ENCODE results near the gene VWC2L. TPM values are rescaled to one million over a fixed set of nuclear protein-coding genes. Genes with fewer than 3 reads are reported as not detected.

The VWC2L gene
- polyA plus RNA-seq, 1 donor from 2014 or later = 0.31 TPM

GRCh38 chr2:214575465-214575864 lies 164.6 kb downstream of the VWC2L start:
- H3K27ac ChIP-seq (ENCODE audit: low read length) = no peak overlapping the region
- H4K20me1 ChIP-seq (ENCODE audit: insufficient read depth) = no peaks in the 10 kb centered on the region
- H2AFZ ChIP-seq (ENCODE audit: low read depth, low read length) = no peak overlapping the region
- H3K4me3 ChIP-seq (ENCODE audit: low read length) = no peak overlapping the region
- H3K4me2 ChIP-seq (ENCODE audit: low read length) = no peak overlapping the region
- no peaks in the 10 kb centered on the region for H3K9me3 ChIP-seq (ENCODE audit: low read length)
- TF ChIP-seq SMC3 (conservative IDR thresholded peaks at IDR 0.05; ENCODE audit: poor library complexity) = no peak
- no peak for TF ChIP-seq EZH2 (IDR thresholded peaks at IDR 0.05; ENCODE audit: borderline replicate concordance, insufficient read depth, low read length, poor library complexity, severe bottlenecking)
- no peak for TF ChIP-seq REST (IDR thresholded peaks at IDR 0.05; ENCODE audit: borderline replicate concordance)
- no peak for TF ChIP-seq EP300 (conservative IDR thresholded peaks at IDR 0.05; ENCODE audit: poor library complexity, severe bottlenecking)
- no peak for TF ChIP-seq RAD21 (conservative IDR thresholded peaks at IDR 0.05)
- TF ChIP-seq MXI1 (conservative IDR thresholded peaks at IDR 0.05; ENCODE audit: poor library complexity, severe bottlenecking) = no peak
- TF ChIP-seq POLR2AphosphoS5 (IDR thresholded peaks at IDR 0.05) = no peak
- TF ChIP-seq TAF1 (IDR thresholded peaks at IDR 0.05; ENCODE audit: low read depth) = no peak
- TF ChIP-seq CTCF (IDR thresholded peaks at IDR 0.05; ENCODE audit: poor library complexity, severe bottlenecking) = no peak
- no peaks in the 10 kb centered on the region for H3K9me2 ChIP-seq (ENCODE audit: insufficient read depth, low read length)
- no peaks in the 10 kb centered on the region for H3K79me2 ChIP-seq (replicated peaks; ENCODE audit: insufficient read depth, low read length)
- H3K36me3 ChIP-seq (ENCODE audit: insufficient read depth, low read length) = no peaks in the 10 kb centered on the region
- no peak overlapping the region for H3K9ac ChIP-seq (ENCODE audit: low read length)
- no peaks in the 10 kb centered on the region for H3F3A ChIP-seq (ENCODE audit: insufficient read depth, low read length, poor library complexity, severe bottlenecking)
- no peaks in the 10 kb centered on the region for H3K27me3 ChIP-seq (ENCODE audit: insufficient read depth, low read depth, low read length)

GRCh38 chr2:214577769-214578168 lies 166.9 kb downstream of the VWC2L start:
- Histone ChIP-seq H3F3A (ENCODE audit: insufficient read depth, low read length, poor library complexity, severe bottlenecking) (no peaks in the 10 kb centered on the region), H3K36me3 (ENCODE audit: insufficient read depth, low read length) (no peaks in the 10 kb centered on the region), H3K27me3 (ENCODE audit: insufficient read depth, low read depth, low read length) (no peaks in the 10 kb centered on the region), H3K79me2 (replicated peaks; ENCODE audit: insufficient read depth, low read length) (no peaks in the 10 kb centered on the region), H3K9me3 (ENCODE audit: low read length) (no peaks in the 10 kb centered on the region), H3K27ac (ENCODE audit: low read length) (no peak overlapping the region), H3K4me2 (ENCODE audit: low read length) (no peak overlapping the region), H3K9ac (ENCODE audit: low read length) (no peak overlapping the region), H4K20me1 (ENCODE audit: insufficient read depth) (no peaks in the 10 kb centered on the region), H3K9me2 (ENCODE audit: insufficient read depth, low read length) (no peaks in the 10 kb centered on the region), H3K4me3 (ENCODE audit: low read length) (no peak overlapping the region), H2AFZ (ENCODE audit: low read depth, low read length) (no peak overlapping the region)
- TF ChIP-seq MXI1 (conservative IDR thresholded peaks at IDR 0.05; ENCODE audit: poor library complexity, severe bottlenecking) (peak; percentile 26), EZH2 (IDR thresholded peaks at IDR 0.05; ENCODE audit: borderline replicate concordance, insufficient read depth, low read length, poor library complexity, severe bottlenecking) (no peak), EP300 (conservative IDR thresholded peaks at IDR 0.05; ENCODE audit: poor library complexity, severe bottlenecking) (peak; percentile 50), REST (IDR thresholded peaks at IDR 0.05; ENCODE audit: borderline replicate concordance) (no peak), RAD21 (conservative IDR thresholded peaks at IDR 0.05) (no peak), TAF1 (IDR thresholded peaks at IDR 0.05; ENCODE audit: low read depth) (no peak), POLR2AphosphoS5 (IDR thresholded peaks at IDR 0.05) (no peak)
